ENCODE data around the gene ATP2C1.
"Not testable (repeated sequence)": the region's sequence is repeated elsewhere in the genome, so short reads cannot be mapped to it uniquely, and the experiment has no call there.

The ATP2C1 gene, protein sequence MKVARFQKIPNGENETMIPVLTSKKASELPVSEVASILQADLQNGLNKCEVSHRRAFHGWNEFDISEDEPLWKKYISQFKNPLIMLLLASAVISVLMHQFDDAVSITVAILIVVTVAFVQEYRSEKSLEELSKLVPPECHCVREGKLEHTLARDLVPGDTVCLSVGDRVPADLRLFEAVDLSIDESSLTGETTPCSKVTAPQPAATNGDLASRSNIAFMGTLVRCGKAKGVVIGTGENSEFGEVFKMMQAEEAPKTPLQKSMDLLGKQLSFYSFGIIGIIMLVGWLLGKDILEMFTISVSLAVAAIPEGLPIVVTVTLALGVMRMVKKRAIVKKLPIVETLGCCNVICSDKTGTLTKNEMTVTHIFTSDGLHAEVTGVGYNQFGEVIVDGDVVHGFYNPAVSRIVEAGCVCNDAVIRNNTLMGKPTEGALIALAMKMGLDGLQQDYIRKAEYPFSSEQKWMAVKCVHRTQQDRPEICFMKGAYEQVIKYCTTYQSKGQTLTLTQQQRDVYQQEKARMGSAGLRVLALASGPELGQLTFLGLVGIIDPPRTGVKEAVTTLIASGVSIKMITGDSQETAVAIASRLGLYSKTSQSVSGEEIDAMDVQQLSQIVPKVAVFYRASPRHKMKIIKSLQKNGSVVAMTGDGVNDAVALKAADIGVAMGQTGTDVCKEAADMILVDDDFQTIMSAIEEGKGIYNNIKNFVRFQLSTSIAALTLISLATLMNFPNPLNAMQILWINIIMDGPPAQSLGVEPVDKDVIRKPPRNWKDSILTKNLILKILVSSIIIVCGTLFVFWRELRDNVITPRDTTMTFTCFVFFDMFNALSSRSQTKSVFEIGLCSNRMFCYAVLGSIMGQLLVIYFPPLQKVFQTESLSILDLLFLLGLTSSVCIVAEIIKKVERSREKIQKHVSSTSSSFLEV
- total RNA-seq, result 62.1 to 90.1 reads per million in 2 experiments

GRCh38 chr3:130893376-130894129, at the start of gene ATP2C1:
TSS of gene ATP2C1 (plus strand) at chr3:130894084. CDS start at chr3:130894770, 686 bp downstream.
- DNase-seq (ENCODE audit: low read depth), result peak; percentile 82

DNA sequence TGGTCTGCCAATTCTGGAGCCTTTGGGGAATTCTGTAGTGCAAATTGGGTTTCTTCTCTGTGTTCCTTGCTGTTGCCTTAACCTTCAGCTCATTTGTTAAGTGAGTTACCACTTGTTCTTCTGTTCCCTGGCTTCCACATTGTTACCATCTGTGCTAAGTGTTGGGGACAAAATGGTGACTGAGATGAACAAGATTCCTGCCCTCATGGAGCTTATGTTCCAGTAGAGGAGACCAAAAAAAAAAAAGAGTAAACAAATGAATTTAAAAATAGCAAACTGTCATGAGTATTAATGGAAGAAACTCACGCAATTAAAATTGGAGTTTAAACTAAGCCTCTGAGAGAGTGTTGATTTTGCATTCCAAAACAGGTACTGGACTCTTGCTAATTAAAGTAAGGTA, 49.4 kb upstream of the ATP2C1 start:
- DNase-seq (ENCODE audit: low read depth), result no peak

DNA sequence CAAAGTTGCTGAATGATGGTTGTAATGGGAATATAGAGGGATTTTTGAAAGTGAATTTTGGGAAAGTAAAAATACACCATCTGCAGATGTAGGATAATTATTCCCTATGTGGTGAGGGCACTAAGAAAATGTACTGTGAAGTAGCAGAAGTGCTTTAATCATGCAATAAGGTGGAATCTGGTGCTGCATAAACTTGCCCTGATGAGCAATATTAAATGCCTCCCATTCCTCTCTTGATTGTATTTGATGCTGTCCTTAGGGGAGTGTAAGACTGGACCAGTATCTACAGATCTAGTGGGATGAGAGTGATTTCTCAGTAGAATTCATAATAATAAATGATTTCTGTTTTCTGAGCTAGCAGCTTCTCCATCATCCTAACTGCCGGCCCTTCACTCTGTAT, 47.7 kb upstream of the ATP2C1 start:
- DNase-seq (ENCODE audit: low read depth), result no peak

DNA sequence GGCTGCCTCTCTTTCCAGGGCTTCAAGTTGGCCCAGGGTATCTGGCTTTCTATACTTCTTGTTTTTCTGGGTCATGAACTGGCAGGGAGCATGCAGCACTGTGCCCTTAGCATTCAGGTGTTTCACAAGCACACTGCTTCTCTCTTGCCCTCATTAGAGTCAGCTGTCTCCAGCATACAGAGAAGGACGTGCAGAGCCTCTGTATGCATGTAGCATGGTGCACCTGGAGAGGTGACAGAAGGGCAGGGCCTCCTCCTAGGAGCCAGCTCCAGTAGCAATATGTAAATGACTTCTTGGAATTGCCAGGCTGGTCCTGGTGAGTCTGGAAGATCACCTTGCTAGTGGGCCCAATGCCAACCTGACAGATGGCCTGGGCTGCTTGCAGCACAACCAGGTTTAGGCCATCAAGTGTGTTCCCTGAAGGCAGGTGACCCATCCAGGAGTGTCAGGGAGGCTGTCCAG, 44.8 kb upstream of the ATP2C1 start:
- no peak for DNase-seq (ENCODE audit: low read depth)

DNA sequence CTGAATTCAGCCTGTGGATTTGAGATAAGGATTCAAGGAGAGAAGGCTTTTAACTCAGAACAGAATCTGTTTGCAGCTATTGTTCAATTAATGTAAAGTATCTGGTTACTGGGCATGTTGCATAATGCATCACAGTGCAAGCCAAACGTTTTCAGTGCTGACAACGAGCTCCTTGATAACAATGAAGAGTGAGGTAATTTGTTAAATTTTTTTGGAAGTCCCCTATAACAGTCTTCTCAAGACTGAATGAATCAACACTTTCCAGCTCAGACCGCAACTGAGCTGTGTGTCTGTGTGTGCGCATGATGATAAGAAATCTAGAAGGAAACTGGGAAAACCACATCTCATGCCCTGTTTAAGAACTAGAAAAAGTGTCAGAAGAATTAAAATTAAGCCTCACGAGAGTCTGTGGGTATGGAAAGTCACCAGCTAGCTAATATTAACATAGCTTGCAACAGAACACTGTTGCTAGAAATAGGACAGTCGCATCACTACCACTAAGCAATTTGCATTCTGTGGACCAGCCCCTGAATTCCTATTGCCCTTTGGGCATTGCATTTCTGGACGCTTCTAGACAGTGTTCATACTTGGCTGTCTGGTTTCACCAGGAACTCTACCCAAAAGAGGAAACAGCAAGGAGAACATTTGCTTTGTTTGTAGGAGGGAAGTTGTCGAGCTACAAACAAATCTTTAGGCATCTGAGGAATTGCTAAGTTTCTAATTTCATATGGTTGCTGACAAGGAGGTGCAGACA, 43.7 kb upstream of the ATP2C1 start:
- DNase-seq (ENCODE audit: low read depth), result no peak

- no peak for DNase-seq (ENCODE audit: low read depth)
These were observed 43.0 kb upstream of the ATP2C1 start for GRCh38 chr3:130850843-130851242.

- no peak for DNase-seq (ENCODE audit: low read depth)
These were observed 42.6 kb upstream of the ATP2C1 start for GRCh38 chr3:130851277-130851676.

DNA sequence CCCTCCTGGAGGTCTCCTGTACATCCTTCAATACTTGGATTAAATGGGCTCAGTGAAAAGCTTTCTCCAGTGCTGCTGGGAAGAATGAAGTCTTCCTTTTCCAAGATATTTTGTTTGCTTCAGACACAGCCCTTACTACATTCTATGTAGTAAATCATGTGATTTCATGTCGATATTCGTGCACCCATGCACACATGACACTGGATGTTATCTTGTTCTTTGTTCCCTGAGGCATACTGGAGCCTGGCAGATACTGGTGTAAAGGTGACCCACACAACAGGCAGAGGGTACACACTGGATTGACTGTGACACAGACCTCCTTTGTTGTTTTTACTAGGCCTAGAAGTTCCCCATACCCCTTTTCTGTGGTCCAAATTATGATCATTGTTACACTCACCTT, 40.3 kb upstream of the ATP2C1 start:
- no peak for DNase-seq (ENCODE audit: low read depth)

GRCh38 chr3:130854208-130854864, 39.5 kb upstream of the ATP2C1 start:
- DNase-seq (ENCODE audit: low read depth), result no peak

- DNase-seq (ENCODE audit: low read depth), result no peak
These were observed 36.4 kb upstream of the ATP2C1 start for GRCh38 chr3:130857336-130858026.

DNA sequence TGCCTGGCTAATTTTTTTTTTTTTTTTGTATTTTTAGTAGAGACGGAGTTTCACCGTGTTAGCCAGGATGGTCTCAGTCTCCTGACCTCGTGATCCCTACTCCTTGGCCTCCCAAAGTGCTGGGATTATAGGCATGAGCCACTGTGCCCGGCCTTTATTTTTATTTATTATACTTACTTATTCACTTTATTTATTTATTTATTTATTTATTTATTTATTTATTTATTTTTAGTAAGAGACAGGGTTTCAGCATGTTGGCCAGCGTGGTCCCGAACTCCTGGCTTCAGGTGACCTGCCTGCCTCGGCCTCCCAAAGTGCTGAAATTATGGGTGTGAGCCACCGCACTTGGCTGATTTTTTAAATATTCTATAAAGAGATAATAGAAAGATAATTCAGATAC, 31.8 kb upstream of the ATP2C1 start:
- not testable (repeated sequence) for DNase-seq (ENCODE audit: low read depth)

DNA sequence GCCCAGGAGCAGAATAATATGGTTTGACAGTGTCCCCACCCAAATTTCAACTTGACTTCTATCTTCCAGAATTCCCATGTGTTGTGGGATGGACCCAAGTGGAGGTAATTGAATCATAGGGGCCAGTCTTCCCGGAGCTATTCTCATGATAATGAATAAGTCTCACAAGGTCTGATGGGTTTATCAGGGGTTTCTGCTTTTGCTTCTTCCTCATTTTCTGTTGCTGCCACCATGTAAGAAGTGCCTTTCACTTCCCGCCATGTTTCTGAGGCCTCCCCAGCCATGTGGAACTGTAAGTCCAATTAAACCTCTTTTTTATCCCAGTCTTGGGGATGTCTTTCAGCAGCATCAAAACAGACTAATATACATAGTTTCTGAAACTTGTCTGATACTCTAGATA, 28.4 kb upstream of the ATP2C1 start:
- no peak for DNase-seq (ENCODE audit: low read depth)

GRCh38 chr3:130866327-130866726, 27.6 kb upstream of the ATP2C1 start:
- no peak for DNase-seq (ENCODE audit: low read depth)

- DNase-seq (ENCODE audit: low read depth), result no peak
These were observed 23.5 kb upstream of the ATP2C1 start for GRCh38 chr3:130870423-130870822.

DNA sequence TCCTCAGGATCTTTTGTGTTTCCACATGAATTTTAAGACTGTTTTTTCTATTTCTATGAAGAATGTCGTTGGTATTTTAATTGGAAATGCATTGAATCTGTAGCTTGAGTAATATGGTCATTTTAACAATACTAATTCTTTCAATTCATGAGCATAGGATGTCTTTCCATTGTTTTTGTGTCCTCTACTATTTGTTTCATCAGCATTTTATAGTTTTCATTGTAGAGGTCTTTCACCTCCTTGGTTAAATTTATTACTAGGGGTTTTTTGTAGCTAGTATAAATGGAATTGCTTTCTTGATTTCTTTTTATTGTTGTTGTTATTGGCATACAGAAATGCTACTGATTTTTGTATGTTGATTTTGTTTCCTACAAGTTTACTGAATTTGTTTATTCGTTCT, 17.3 kb upstream of the ATP2C1 start:
- no peak for DNase-seq (ENCODE audit: low read depth)

- no peak for DNase-seq (ENCODE audit: low read depth)
These were observed 15.4 kb upstream of the ATP2C1 start for GRCh38 chr3:130878464-130878863.

- DNase-seq (ENCODE audit: low read depth), result no peak
These were observed 4.4 kb upstream of the ATP2C1 start for GRCh38 chr3:130889416-130889946.

GRCh38 chr3:130892759-130893375, 1.0 kb upstream of the ATP2C1 start:
- DNase-seq (ENCODE audit: low read depth), result peak; percentile 49

Data from T follicular helper cell (primary cell).